Measurements from ENCODE around the gene ARHGAP33.

The ARHGAP33 gene

DNA sequence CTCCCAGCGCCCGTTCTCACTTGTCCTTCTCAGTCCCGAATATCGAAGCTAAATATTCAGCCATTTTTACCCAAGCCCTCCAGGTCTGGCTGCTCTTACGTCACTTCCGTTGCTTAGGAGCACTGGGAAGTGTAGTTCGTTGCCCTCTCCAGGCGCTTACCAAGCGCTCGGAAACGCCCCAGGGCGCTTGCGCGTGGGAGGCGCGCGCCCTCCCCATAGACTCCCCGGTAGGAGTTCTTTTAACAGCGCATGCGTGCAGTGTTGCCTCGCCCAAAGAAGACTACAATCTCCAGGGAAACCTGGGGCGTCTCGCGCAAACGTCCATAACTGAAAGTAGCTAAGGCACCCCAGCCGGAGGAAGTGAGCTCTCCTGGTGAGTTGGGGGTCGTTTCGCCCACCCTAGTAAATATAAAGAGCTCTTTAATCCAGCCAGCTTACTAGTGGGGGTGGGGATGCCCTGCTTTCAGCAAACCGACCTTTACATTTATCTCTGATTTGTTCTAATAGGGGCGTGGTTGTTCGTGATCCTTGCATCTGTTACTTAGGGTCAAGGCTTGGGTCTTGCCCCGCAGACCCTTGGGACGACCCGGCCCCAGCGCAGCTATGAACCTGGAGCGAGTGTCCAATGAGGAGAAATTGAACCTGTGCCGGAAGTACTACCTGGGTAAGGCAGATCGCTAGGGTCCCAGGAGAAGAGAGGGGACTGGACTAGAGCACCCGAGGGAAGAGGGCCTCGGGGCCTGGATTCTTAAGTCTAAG lies 29.9 kb upstream of the ARHGAP33 start, which contains the start of the genes PSENEN and U2AF1L4:
TSS of gene PSENEN (plus strand) at position 324 of the 759 bp plus-strand sequence. CDS start at position 604, 280 bp downstream.
TSS of gene U2AF1L4 (minus strand) at position 91 of the 759 bp plus-strand sequence. CDS start at position 64, 27 bp downstream.
- TF ChIP-seq, protein P1, sequence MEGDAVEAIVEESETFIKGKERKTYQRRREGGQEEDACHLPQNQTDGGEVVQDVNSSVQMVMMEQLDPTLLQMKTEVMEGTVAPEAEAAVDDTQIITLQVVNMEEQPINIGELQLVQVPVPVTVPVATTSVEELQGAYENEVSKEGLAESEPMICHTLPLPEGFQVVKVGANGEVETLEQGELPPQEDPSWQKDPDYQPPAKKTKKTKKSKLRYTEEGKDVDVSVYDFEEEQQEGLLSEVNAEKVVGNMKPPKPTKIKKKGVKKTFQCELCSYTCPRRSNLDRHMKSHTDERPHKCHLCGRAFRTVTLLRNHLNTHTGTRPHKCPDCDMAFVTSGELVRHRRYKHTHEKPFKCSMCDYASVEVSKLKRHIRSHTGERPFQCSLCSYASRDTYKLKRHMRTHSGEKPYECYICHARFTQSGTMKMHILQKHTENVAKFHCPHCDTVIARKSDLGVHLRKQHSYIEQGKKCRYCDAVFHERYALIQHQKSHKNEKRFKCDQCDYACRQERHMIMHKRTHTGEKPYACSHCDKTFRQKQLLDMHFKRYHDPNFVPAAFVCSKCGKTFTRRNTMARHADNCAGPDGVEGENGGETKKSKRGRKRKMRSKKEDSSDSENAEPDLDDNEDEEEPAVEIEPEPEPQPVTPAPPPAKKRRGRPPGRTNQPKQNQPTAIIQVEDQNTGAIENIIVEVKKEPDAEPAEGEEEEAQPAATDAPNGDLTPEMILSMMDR (conservative IDR thresholded peaks at IDR 0.05; ENCODE audit: low read depth, low read length): no peak
- Histone ChIP-seq H4K20me1 (ENCODE audit: insufficient read depth) (no peaks in the 10 kb centered on the region), H3K79me2 (ENCODE audit: insufficient read depth, low read depth) (peaks cover 4% of the 10 kb centered on the region; the same call in 1 of the 2 replicates), H3K4me1 (ENCODE audit: low read depth, poor library complexity, severe bottlenecking) (peaks cover 53% of the 10 kb centered on the region), H3K27ac (peak within 1 kb of the TSS; percentile 96), H3K9ac (peak within 1 kb of the TSS; percentile 96), H3K4me2 (peak within 1 kb of the TSS; percentile 59), H3K4me3 (IDR thresholded peaks at IDR 0.05; ENCODE audit: insufficient read depth, low read depth, low read length) (peak within 1 kb of the TSS; percentile 62), H3K36me3 (ENCODE audit: insufficient read depth) (no peaks in the 10 kb centered on the region), H2AFZ (ENCODE audit: low read depth) (peak within 1 kb of the TSS; percentile 50), H3K27me3 (ENCODE audit: insufficient read depth, low read depth) (no peaks in the 10 kb centered on the region)

DNA sequence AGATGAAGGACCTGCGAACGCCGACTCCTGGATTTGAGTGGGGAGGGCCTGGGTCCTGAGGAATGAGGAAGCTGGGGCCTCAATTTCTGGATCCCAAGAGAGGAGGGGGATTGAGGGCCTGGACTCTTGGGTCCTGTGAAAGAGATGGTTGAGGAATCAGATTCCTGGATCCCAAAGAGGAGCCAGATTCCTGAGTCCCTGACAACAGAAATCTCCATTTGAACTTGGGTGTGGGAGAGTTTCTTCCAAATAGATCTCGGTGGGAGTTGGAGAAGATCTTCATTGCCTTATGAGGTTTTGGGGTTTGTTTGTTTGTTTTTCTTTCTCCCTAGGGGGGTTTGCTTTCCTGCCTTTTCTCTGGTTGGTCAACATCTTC lies 29.3 kb upstream of the ARHGAP33 start:
- peak overlapping the region; percentile 62 for H3K4me3 ChIP-seq (IDR thresholded peaks at IDR 0.05; ENCODE audit: insufficient read depth, low read depth, low read length)
- TF ChIP-seq, protein P1 (conservative IDR thresholded peaks at IDR 0.05; ENCODE audit: low read depth, low read length): no peak
- no peak overlapping the region for H2AFZ ChIP-seq (ENCODE audit: low read depth)
- H3K9ac ChIP-seq: peak overlapping the region; percentile 96; the same call in 1 of the 2 replicates
- H3K4me2 ChIP-seq: peak overlapping the region; percentile 59
- H3K79me2 ChIP-seq (ENCODE audit: insufficient read depth, low read depth): peaks cover 4% of the 10 kb centered on the region; the same call in 1 of the 2 replicates
- peak overlapping the region; percentile 96; the same call in 1 of the 2 replicates for H3K27ac ChIP-seq
- no peaks in the 10 kb centered on the region for H4K20me1 ChIP-seq (ENCODE audit: insufficient read depth)
- H3K27me3 ChIP-seq (ENCODE audit: insufficient read depth, low read depth): no peaks in the 10 kb centered on the region
- no peaks in the 10 kb centered on the region for H3K36me3 ChIP-seq (ENCODE audit: insufficient read depth)
- peaks cover 53% of the 10 kb centered on the region for H3K4me1 ChIP-seq (ENCODE audit: low read depth, poor library complexity, severe bottlenecking)

DNA sequence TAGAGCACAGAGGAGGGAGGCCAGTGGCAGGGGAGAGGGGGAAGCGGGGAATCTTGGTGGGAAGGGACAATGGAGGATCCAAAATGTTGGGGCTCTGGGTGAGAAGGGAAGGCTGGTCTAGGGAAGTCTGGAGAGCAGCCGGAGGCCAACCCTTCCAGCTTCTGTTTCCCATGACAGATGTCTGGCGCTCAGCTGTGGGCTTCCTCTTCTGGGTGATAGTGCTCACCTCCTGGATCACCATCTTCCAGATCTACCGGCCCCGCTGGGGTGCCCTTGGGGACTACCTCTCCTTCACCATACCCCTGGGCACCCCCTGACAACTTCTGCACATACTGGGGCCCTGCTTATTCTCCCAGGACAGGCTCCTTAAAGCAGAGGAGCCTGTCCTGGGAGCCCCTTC lies 28.8 kb upstream of the ARHGAP33 start:
- H3K27ac ChIP-seq: no peak overlapping the region
- TF ChIP-seq, protein P1 (conservative IDR thresholded peaks at IDR 0.05; ENCODE audit: low read depth, low read length): no peak
- H4K20me1 ChIP-seq (ENCODE audit: insufficient read depth): no peaks in the 10 kb centered on the region
- no peak overlapping the region for H3K4me3 ChIP-seq (IDR thresholded peaks at IDR 0.05; ENCODE audit: insufficient read depth, low read depth, low read length)
- no peaks in the 10 kb centered on the region for H3K27me3 ChIP-seq (ENCODE audit: insufficient read depth, low read depth)
- peaks cover 4% of the 10 kb centered on the region; the same call in 1 of the 2 replicates for H3K79me2 ChIP-seq (ENCODE audit: insufficient read depth, low read depth)
- peak overlapping the region; percentile 59; the same call in 1 of the 2 replicates for H3K4me2 ChIP-seq
- no peaks in the 10 kb centered on the region for H3K36me3 ChIP-seq (ENCODE audit: insufficient read depth)
- H2AFZ ChIP-seq (ENCODE audit: low read depth): no peak overlapping the region
- H3K9ac ChIP-seq: peak overlapping the region; percentile 96; the same call in 1 of the 2 replicates
- peaks cover 51% of the 10 kb centered on the region for H3K4me1 ChIP-seq (ENCODE audit: low read depth, poor library complexity, severe bottlenecking)

- Histone ChIP-seq H3K4me2 (peak within 1 kb of the TSS; percentile 64), H2AFZ (ENCODE audit: low read depth) (peak within 1 kb of the TSS; percentile 71; the same call in 1 of the 2 replicates), H3K36me3 (ENCODE audit: insufficient read depth) (no peaks in the 10 kb centered on the region), H3K4me1 (ENCODE audit: low read depth, poor library complexity, severe bottlenecking) (peaks cover 33% of the 10 kb centered on the region), H3K9ac (peak within 1 kb of the TSS; percentile 33; the same call in 1 of the 2 replicates), H3K27ac (no peak within 1 kb of the TSS), H3K27me3 (ENCODE audit: insufficient read depth, low read depth) (no peaks in the 10 kb centered on the region), H3K79me2 (ENCODE audit: insufficient read depth, low read depth) (peaks cover 4% of the 10 kb centered on the region; the same call in 1 of the 2 replicates), H4K20me1 (ENCODE audit: insufficient read depth) (no peaks in the 10 kb centered on the region), H3K4me3 (IDR thresholded peaks at IDR 0.05; ENCODE audit: insufficient read depth, low read depth, low read length) (peak within 1 kb of the TSS; percentile 51)
- TF ChIP-seq, protein P1 (conservative IDR thresholded peaks at IDR 0.05; ENCODE audit: low read depth, low read length): no peak
These were observed 27.0 kb upstream of the ARHGAP33 start, which contains the start of gene LIN37 for GRCh38 chr19:35748106-35749020. Gene LIN37 (plus strand): TSS chr19:35748576. CDS start chr19:35748725, 149 bp downstream.

Data from KMS-11 (cell line).